GM18867 (cell line): Measurements from ENCODE around the gene LCE2B.
"Not testable (repeated sequence)": the region's sequence is repeated elsewhere in the genome, so short reads cannot be mapped to it uniquely, and the experiment has no call there.

ENCODE experiments used
- ATAC-seq: cut with Tn5 transposase; IDR thresholded peaks from one replicate; pipeline ENCODE4 v1.9.1; 2021; ENCODE audit warnings: mild to moderate bottlenecking, moderate library complexity; ENCODE audit not compliant: unreplicated experiment

Gene LCE2B, protein sequence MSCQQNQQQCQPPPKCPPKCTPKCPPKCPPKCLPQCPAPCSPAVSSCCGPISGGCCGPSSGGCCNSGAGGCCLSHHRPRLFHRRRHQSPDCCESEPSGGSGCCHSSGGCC

DNA sequence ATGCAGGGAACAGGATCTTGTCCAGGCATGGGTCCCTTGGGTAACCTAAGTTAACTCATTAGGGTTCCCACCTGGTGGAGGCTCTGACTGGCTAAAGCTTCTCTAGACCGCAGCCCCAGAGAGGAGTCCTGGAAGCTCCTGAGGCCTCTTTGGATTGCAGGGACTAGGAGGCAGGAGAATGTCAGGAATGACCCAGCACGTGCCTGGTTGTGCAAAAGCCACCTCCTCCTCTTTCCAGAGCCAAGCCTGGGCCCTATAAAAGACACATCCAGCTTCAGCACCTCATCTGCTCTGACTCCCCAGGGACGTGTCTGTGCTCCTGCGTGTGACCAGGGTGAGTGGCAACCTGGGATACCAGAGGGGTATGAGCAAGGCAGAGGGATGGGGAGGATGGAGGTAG is at the start of gene LCE2B:
TSS of gene LCE2B (plus strand) at position 301 of the 400 bp plus-strand sequence. CDS start 721 bp downstream, outside the sequence.
- not testable (repeated sequence) for ATAC-seq

DNA sequence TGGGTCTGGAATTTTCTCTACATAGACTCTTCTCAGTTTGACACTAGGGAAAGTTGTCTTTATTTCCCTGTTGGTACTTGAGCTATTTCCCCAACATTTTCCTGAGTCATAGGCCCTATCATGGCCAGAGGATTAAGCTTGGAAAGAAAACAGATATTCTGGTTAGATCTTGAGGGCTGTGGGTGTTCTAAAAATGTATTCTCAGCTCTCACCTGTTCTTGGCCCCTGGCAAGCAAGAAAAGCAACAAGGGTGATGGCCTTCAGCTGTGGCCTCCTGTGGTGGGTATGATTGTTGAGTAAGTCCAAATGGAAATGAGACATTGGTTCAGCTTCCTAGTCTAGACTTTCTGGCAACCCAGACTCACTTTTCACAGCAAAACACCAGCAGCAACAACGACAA is 45.6 kb upstream of the LCE2B start:
- ATAC-seq, result no peak

DNA sequence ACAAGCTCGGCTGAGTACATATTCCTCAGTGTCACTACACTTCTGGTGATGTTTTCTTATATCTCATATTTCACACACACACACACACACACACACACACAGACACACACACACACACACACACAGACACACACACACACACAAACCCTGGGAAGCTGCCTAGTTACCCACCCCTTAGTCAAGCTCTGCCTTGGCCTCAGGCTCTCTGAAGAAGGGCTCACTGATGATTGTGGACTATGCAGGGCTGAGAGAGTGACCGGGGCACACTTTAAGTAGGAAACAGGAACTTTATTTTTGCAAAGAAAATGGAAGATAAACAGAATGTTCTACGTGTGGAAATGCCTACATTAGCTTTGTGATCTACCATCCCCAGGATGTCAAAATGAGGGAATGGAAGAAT is 42.0 kb upstream of the LCE2B start:
- ATAC-seq, result no peak

DNA sequence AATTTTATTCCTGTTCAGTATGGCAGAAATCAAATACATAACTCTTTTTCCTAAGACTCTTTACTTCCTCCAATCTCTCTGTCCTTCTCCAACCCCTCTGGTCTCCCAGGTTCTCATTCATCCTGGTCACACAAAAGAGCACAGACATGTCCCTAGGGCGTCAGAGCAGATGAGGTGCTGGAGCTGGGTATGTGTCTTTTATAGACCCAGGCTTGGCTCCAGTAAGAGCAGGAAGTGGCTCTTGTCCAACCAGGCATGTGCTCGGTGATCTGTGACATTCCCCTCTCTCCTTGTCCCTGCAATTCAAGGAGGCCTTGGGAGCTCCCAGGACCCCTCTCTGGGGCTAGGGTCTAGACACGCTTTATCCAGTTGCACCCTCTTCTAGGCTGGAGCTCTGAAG is 40.8 kb upstream of the LCE2B start:
- ATAC-seq, result no peak

DNA sequence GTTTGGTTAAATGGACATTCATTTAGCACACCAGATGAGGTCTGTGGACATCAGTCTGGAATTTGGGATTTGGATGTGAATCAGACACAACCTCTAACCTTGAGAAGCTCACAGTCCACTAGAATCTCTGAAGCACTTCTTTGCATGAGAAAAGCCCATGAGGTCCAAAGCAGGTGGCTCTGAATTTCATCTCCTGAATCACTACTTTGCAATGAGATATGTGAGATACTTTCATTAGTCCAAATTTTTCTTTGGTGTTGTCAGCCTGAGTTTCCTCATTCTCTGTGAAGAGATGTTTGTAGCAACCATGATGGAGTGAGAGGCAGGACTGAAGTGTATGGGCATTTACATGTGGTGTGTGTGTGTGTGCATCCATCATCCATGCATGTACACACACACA is 39.3 kb upstream of the LCE2B start:
- ATAC-seq, result no peak

DNA sequence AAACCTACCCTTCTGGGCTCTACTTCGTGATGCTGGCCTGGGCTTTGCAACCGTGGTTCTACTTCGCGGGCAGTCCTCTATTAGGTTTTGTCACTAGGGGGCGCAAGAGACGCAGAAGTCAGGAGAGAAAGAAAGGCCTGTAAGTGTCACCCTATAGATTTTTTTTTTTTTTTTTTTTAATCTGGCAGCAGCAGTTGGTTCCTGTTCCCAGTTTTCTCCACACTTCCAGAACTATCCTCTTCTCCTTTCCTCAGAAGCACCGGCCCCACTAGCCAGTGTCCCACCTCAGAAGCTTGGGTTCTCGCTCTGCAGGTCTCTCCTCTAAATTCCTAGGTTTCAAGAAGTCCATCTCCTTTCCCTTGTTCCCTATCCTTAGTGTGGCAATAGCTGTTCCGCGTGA is 31.8 kb upstream of the LCE2B start:
- ATAC-seq, result no peak

DNA sequence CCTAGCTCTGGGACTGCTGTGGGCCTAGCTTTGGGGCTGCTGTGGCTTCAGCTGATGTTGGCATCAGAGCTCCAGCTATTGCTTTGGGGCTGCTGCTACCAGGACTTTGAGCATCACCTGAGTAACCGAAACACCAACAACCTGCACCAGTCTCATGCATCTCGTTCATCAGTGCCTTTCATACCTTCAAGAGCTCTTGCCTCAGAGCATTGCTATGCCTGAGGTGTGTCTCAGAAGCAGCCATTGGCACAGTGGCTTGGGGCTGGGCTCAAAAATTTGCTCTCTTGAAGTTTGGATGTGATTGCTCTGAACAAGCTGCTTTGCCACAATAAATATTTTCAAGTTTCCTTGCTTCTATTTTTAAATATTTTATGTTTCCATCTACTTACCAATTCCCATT is 29.5 kb upstream of the LCE2B start:
- no peak for ATAC-seq

DNA sequence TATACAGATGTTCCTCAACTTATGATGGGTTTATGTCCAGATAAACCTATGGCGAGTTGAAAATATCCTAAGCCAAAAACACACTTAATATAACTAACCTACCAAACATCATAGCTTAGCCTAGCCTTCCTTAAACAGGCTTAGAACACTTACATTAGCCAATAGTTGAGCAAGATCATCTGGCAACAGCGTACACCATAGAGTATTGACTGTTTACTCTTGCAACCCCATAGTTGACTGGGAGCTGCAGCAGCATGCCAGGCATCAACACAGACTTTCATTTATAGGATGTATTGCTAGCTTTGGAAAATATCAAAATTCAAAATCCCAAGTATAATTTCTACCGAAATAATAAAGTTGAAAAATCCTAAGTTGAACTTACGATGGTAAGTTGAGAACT is 28.2 kb upstream of the LCE2B start:
- no peak for ATAC-seq

DNA sequence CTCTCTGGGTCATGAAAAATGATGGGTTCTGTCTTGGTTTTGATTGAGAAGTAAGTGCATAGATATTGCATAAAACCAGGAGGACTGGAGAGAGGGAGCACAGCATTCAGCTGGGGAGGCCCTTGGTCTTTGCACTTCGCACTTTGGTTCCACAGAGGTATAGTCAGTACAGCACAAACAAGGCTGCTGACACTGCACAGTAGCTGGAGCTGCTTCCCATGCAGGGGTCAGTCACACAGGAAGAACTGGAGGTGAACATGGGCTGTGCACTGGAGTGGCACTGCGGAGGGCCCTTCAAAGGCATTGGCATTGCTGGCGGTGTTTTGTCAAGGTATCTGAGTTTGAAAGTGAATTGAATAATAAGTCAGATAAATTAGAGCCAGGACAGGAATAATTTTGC is 27.3 kb upstream of the LCE2B start:
- ATAC-seq, result no peak

DNA sequence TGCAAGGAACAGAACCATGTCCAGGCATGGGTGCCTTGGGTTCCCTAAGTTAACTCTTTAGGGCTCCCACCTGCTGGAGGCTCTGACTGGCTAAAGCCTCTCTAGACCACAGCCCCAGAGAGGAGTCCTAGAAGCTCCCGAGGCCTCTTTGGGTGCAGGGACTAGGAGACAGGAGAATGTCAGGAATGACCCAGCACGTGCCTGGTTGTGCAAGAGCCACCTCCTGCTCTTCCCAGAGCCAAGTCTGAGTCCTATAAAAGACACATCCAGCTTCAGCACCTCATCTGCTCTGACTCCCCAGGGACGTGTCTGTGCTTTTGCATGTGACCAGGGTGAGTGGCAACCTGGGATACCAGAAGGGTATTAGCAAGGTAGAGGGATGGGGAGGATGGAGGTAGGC is 22.8 kb upstream of the LCE2B start, which contains the start of gene LCE2D:
TSS of gene LCE2D (plus strand) at position 283 of the 400 bp plus-strand sequence. CDS start 726 bp downstream, outside the sequence.
- ATAC-seq, result no peak

DNA sequence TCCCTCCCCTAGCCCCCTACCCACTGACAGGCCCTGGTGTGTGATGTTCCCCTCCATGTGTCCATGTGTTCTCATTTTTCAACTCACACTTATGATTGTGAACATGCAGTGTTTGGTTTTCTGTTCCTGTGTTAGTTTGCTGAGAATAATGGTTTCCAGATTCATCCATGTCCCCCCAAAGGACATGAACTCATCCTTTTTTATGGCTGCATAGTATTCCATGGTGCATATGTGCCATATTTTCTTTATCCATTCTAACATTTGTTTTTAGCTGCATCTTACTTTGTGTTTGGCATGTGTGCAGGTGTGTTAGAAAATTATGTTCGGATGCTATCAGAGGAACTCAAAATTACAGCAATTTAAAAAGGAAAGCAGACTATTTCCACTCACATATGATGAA is 19.8 kb upstream of the LCE2B start:
- not testable (repeated sequence) for ATAC-seq

DNA sequence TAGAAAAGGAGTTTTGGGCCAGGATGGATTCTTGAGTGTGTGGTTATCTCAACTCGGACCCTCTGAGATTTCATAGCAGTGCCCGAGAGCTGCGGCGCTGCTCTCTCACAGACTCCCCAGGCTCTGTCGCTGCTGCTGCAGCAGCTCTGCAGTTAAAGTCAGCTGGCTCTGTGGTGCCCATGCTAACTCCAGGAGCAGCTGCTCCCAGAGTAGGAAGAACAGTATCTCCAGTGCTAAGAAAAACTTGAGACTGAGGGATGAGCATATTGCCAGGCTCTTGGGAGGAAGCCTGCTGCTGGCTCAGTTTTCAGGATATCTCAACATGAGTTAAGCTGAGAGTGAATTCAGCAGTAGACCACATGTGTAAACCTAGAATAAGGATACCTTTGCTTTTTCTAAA is 18.3 kb upstream of the LCE2B start:
- no peak for ATAC-seq

DNA sequence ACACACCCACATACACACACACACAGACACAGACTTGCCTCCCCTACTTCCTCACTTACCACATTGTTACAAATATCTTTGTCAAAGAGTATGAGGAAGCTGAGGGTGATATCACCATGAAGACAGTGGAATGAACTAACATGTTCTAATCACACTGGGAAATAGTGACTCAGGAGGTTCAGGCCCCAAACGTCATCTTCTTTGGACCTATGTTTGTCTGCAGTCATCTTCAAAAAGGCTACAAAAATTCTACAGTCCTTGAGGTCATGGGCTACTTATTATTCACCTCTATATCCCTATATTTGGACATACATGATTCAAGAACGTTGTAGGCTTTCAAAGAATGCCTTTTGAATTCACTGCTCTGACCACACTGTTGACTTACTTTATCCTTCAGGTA is 12.9 kb upstream of the LCE2B start:
- ATAC-seq, result no peak

DNA sequence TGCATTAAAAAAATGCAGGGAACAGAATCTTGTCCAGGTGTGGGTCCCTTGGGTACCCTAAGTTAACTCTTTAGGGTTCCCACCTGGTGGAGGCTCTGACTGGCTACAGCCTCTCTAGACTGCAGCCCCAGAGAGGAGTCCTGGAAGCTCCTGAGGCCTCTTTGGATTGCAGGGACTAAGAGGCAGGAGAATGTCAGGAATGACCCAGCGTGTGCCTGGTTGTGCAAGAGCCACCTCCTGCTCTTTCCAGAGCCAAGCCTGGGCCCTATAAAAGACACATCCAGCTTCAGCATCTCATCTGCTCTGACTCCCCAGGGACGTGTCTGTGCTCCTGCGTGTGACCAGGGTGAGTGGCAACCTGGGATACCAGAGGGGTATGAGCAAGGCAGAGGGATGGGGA is 10.9 kb upstream of the LCE2B start, which contains the start of gene LCE2C:
TSS of gene LCE2C (plus strand) at position 297 of the 400 bp plus-strand sequence. CDS start 737 bp downstream, outside the sequence.
- ATAC-seq, result not testable (repeated sequence)

DNA sequence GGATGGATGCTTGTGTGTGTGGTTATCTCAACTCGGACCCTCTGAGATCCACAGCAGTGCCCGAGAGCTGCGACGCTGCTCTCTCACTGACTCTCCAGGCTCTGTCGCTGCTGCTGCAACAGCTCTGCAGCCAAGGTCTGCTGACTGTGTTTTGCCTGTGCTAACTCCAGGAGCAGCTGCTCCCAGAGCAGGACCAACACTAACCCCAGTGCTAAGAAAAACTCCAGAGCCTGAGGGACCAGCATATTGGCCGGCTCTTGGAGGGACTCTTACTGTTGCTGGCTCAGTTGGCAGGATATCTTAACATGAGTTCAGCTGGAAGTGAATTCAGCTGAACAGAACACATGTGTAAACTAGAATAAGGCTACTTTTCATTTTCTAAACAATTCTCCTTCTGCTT is 6.5 kb upstream of the LCE2B start:
- ATAC-seq, result no peak

DNA sequence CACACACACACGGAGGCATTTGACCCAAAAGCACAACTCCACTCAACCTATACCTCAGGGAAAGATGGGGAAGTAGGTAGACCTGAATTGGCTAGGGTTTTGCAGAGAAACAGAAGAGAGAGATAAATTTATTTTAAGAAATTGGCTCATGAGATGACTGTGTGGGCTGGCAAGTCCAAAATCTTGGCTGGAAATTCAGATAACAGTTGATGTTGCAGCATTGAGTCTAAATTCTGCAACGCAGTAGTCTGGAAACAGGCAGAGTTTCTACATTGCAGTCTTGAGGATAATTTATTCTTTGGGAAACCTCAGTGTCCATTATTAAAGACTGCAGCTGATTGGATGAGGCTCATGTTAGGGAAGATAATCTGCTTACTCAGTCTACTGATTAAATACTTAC is 4.3 kb upstream of the LCE2B start:
- ATAC-seq, result no peak

DNA sequence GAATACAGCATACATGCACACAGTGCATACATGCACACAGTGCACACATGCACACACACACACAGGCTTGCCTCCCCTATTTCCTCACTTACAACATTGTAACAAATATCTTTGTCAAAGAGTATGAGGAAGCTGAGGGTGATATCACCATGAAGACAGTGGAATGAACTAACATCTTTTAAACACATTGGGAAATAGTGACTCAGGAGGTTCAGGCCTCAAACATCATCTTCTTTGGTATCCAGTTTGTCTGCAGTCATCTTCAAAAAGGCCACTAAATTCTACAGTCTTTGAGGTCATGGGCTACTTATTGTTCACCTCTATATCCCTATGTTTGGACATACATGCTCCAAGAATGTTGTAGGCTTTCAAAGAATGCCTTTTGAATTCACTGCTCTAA is 2.1 kb upstream of the LCE2B start:
- no peak for ATAC-seq

DNA sequence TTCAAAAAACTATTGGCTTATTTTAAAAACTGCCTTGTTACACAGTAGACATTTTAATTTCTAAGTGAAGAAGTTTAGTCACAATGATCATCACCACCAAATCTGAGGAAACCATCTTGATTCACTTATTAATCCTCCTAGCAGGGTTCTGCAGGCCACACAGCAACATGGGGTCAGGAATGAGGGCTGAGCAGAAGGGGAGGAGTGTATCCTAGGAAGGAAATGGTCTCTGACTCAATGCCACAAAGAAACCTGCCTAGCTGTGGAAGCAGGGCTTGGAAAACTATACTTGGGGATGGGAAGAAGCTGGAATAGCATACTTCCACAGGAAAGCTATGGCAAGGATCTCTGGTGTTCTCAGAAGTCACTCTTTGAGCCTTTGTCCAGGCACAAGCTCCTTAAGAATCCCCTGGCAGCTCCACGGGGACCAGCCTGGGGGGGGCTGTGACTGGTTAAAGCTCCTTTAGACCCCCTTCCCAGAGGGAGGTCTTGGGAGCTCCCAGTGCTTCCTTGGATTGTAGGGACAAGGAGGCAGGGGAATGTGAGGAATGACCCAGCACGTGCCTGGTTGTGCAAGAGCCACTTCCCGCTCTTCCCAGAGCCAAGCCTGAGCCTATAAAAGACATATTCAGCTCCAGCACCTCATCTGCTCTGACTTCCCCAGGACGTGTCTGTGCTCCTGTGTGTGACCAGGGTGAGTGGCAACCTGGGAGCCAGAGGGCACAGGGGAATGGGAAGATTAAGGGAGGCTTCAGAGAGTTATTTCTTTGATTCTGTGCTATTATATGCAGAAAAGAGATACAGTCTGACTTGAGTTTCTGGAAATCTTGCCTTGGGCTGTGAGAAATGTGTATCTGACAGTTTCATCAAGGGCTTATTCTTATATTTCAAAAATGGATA is 12.0 kb downstream of the LCE2B start, which contains the start of gene LCE2A:
TSS of gene LCE2A (plus strand) at position 645 of the 900 bp plus-strand sequence. CDS start 557 bp downstream, outside the sequence.
- ATAC-seq, result no peak

DNA sequence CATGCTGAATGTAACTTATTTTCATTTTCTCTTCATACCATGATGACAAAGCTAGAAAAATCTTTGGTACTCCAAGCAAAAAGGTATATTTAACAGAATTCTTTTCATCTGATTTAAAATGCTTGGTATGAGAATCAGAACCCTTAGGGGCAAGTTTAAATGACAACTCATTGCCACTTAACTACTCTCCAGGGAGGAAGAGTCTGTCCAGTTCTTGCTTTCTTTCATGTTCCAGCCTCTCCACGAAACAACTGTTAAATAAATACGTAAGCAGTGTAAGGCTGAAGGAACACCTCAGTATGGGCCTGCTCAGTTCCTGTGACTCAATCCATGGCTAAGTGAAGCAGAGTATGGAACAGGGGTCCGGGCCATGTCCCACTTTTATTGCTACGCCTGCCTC is 13.8 kb downstream of the LCE2B start:
- ATAC-seq, result no peak

DNA sequence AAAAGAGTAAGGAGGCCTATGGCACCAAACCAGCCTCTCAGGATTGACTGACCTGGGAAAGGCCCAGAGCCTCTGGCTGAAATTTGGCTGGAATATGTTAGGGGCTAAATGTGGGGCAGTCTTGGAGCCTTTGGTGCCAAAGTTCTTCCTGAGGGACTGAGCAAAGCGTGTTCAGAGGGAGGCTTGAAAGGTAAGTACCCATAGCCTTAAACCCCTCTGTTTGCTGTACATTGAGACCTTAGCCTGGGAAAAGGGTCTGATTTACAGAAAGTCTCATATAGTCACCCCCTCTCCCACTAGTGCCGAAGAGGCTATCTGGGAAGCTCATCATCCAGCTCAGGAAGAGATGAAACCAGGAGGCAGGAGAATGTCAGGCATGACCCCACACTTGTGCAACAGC is 21.9 kb downstream of the LCE2B start, which contains the start of gene LCE4A:
TSS of gene LCE4A (plus strand) at position 301 of the 400 bp plus-strand sequence. CDS start 916 bp downstream, outside the sequence.
- ATAC-seq, result no peak

DNA sequence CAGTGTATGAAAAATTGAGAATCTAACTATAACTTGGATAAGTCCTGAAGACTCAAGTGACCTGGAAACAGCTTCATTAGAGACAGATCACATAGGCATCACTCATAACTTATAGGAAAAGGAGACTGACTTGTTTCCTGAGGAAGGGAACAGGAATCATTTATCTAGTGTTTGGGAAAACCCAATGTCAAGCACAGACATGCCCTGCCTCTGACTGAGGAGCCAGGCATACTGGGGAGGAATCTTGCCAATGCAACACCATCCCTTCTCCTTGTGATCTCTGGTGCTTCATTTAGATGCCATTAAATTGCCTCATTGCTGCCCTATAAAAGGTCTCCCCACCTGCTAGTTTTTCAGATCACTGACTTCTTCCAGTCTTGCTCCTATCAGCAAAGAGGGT is 32.3 kb downstream of the LCE2B start:
- ATAC-seq, result no peak

DNA sequence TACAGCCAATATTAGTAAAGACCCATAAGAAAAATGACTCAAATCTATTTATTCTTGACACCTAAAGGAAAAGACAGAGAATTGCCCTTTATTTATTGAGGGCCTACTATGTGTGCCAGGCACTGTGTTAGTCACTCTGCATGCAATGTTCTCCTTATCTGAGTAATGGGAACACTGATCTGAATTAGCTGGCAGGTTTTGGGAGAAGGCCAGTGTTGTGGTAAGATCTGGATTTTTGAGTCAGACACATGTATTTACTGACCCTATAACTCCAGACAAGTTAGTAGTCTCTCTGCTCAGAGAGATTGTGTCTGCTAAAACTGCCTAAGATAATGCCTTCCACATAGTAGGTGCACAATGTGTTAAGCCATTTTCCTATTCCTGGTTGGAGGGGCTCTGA is 39.3 kb downstream of the LCE2B start:
- ATAC-seq, result no peak
